ENCODE measurements around the gene PCDHGB4. TPM values are rescaled to one million over a fixed set of nuclear protein-coding genes. Genes with fewer than 3 reads are reported as not detected.

PCDHGB4 gene
- total and polyA plus RNA-seq, 9 of the 15 experiments (the other 6 are each of a cell fraction or from before 2014, with no cell fraction given): 0.01 to 0.14 (median 0.03) TPM; not detected in 5

GRCh38 chr5:141362719-141363118 is 24.8 kb upstream of the PCDHGB4 start:
- intact Hi-C loops (cut with micrococcal nuclease): no loop called here
- CTCF ChIA-PET (ENCODE audit: low intra/inter-chr PET ratio): no interaction called here
- TF ChIP-seq HES1 (IDR thresholded peaks at IDR 0.05; ENCODE audit: low read depth) (no peak), ZNF224 (CRISPR knock-in tag; IDR thresholded peaks at IDR 0.05) (no peak), MCM7 (IDR thresholded peaks at IDR 0.05) (no peak), MYBL2 (IDR thresholded peaks at IDR 0.05; ENCODE audit: low read depth) (no peak), MYBL2 (CRISPR knock-in tag; IDR thresholded peaks at IDR 0.05; ENCODE audit: borderline replicate concordance) (no peak), STAT5A (IDR thresholded peaks at IDR 0.05; ENCODE audit: borderline replicate concordance, low read length) (no peak), ZFP1 (CRISPR knock-in tag; IDR thresholded peaks at IDR 0.05) (no peak), CCAR2 (IDR thresholded peaks at IDR 0.05; ENCODE audit: low read depth, low read length) (no peak), MAZ (CRISPR knock-in tag; conservative IDR thresholded peaks at IDR 0.05 in 1 of 2, IDR thresholded peaks at IDR 0.05 in 1 of 2) (no peak), FOSL1 (tag; conservative IDR thresholded peaks at IDR 0.05) (no peak), POLR2B (IDR thresholded peaks at IDR 0.05; ENCODE audit: low read depth, partially characterized antibody) (no peak), SLC30A9 (CRISPR knock-in tag; IDR thresholded peaks at IDR 0.05) (no peak)
- TF ChIP-seq, protein P1, sequence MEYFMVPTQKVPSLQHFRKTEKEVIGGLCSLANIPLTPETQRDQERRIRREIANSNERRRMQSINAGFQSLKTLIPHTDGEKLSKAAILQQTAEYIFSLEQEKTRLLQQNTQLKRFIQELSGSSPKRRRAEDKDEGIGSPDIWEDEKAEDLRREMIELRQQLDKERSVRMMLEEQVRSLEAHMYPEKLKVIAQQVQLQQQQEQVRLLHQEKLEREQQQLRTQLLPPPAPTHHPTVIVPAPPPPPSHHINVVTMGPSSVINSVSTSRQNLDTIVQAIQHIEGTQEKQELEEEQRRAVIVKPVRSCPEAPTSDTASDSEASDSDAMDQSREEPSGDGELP (CRISPR knock-in tag; IDR thresholded peaks at IDR 0.05; ENCODE audit: borderline replicate concordance): no peak
- TF ChIP-seq, protein P2, sequence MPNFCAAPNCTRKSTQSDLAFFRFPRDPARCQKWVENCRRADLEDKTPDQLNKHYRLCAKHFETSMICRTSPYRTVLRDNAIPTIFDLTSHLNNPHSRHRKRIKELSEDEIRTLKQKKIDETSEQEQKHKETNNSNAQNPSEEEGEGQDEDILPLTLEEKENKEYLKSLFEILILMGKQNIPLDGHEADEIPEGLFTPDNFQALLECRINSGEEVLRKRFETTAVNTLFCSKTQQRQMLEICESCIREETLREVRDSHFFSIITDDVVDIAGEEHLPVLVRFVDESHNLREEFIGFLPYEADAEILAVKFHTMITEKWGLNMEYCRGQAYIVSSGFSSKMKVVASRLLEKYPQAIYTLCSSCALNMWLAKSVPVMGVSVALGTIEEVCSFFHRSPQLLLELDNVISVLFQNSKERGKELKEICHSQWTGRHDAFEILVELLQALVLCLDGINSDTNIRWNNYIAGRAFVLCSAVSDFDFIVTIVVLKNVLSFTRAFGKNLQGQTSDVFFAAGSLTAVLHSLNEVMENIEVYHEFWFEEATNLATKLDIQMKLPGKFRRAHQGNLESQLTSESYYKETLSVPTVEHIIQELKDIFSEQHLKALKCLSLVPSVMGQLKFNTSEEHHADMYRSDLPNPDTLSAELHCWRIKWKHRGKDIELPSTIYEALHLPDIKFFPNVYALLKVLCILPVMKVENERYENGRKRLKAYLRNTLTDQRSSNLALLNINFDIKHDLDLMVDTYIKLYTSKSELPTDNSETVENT (CRISPR knock-in tag; IDR thresholded peaks at IDR 0.05): no peak
- TF ChIP-seq, protein P3, sequence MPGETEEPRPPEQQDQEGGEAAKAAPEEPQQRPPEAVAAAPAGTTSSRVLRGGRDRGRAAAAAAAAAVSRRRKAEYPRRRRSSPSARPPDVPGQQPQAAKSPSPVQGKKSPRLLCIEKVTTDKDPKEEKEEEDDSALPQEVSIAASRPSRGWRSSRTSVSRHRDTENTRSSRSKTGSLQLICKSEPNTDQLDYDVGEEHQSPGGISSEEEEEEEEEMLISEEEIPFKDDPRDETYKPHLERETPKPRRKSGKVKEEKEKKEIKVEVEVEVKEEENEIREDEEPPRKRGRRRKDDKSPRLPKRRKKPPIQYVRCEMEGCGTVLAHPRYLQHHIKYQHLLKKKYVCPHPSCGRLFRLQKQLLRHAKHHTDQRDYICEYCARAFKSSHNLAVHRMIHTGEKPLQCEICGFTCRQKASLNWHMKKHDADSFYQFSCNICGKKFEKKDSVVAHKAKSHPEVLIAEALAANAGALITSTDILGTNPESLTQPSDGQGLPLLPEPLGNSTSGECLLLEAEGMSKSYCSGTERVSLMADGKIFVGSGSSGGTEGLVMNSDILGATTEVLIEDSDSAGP (CRISPR knock-in tag; IDR thresholded peaks at IDR 0.05): no peak
- TF ChIP-seq, protein P4, sequence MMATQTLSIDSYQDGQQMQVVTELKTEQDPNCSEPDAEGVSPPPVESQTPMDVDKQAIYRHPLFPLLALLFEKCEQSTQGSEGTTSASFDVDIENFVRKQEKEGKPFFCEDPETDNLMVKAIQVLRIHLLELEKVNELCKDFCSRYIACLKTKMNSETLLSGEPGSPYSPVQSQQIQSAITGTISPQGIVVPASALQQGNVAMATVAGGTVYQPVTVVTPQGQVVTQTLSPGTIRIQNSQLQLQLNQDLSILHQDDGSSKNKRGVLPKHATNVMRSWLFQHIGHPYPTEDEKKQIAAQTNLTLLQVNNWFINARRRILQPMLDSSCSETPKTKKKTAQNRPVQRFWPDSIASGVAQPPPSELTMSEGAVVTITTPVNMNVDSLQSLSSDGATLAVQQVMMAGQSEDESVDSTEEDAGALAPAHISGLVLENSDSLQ (IDR thresholded peaks at IDR 0.05): no peak

More at GRCh38 chr5:141362719-141363118, 24.8 kb upstream of the PCDHGB4 start:
- no peak overlapping the region for H3K27ac ChIP-seq (ENCODE audit: extremely low read depth, low read depth, low read length)
- H4K20me1 ChIP-seq (replicated peaks; ENCODE audit: control insufficient read depth, insufficient read depth, low read length): no peaks in the 10 kb centered on the region
- H3K36me3 ChIP-seq (ENCODE audit: control insufficient read depth, insufficient read depth, low read length): no peaks in the 10 kb centered on the region
- POLR2A ChIA-PET: no interaction called here
- in situ Hi-C loops (cut with MboI): no loop called here
- no peaks in the 10 kb centered on the region for H3K9me1 ChIP-seq (ENCODE audit: control insufficient read depth, insufficient read depth, low read length)
- H3K9ac ChIP-seq (ENCODE audit: insufficient read depth in 1 of 2, low read depth in 2 of 2, low read length in 2 of 2): no peak overlapping the region
- H3K79me2 ChIP-seq (ENCODE audit: control insufficient read depth, insufficient read depth, low read length): no peaks in the 10 kb centered on the region
- ATAC-seq: no peak
- no peaks in the 10 kb centered on the region; the same call in 1 of the 2 replicates for H3K9me3 ChIP-seq (replicated peaks; ENCODE audit: control insufficient read depth, insufficient read depth, low read depth, low read length)
- peaks cover 0 to 12% of the 10 kb centered on the region in 2 experiments; a peak in 2 of 5 replicates for H3K4me1 ChIP-seq (replicated peaks in 1 of 2; ENCODE audit: control insufficient read depth in 2 of 2, insufficient read depth in 2 of 2, low read length in 2 of 2)
- no TSS peak for BruUV-seq (replicated peaks)
- DNase-seq (ENCODE audit: extremely low read depth in 1 of 4, low spot score in 3 of 4): no peak
- FAIRE-seq: no peak
- H2AFZ ChIP-seq (ENCODE audit: low read depth, low read length): no peak overlapping the region
- H3K27me3 ChIP-seq (ENCODE audit: control insufficient read depth in 2 of 2, insufficient read depth in 2 of 2, low read length in 2 of 2): peaks cover 13 to 36% of the 10 kb centered on the region in 2 experiments; a peak in 4 of 5 replicates
- H3K4me3 ChIP-seq: no peak overlapping the region
- H3K4me2 ChIP-seq (ENCODE audit: insufficient read depth, low read length): no peak overlapping the region
